Omental fat pad (tissue), 4 donors: ENCODE measurements around the gene STATH. TPM values are rescaled to one million over a fixed set of nuclear protein-coding genes. Genes with fewer than 3 reads are reported as not detected.

ENCODE experiments used
- ATAC-seq: fragments of 150-250 bp; one replicate; pipeline ENCODE4 v1.9.1; 2016; ENCODE audit warnings: mild to moderate bottlenecking, moderate library complexity; ENCODE audit not compliant: low FRiP score
- DNase-seq: peaks from one replicate; pipeline ENCODE4 v3.0.0-alpha.2; 2019; ENCODE audit warnings: low spot score
- CTCF ChIP-seq, 3 donors: fragments of 450-650 bp; IDR thresholded peaks; one replicate each; pipeline ENCODE4 v1.5.1; 2016 to 2017; ENCODE audit warnings: antibody characterized with exemption in 3 of 3, mild to moderate bottlenecking in 3 of 3, moderate library complexity in 2 of 3
- total RNA-seq, 4 donors: library from RNA; depleted of rRNA; stranded (reverse); fragments of >200 nt; gene quantifications; one replicate each; pipeline ENCODE4 v1.1.0, GENCODE V29; 2016

STATH gene
- total RNA-seq, 4 donors from 2014 or later = not detected

- TF ChIP-seq CTCF (IDR thresholded peaks at IDR 0.05) = no peak
- DNase-seq (no peak), ATAC-seq (peak; percentile 57)
These were observed 11.7 kb upstream of the STATH start for GRCh38 chr4:69984030-69984443.

- DNase-seq (no peak), ATAC-seq (no peak)
- no peak for TF ChIP-seq CTCF (IDR thresholded peaks at IDR 0.05)
These were observed 9.1 kb upstream of the STATH start for GRCh38 chr4:69986663-69987062.

GRCh38 chr4:69991016-69991415 is 4.8 kb upstream of the STATH start:
- no peak for TF ChIP-seq CTCF (IDR thresholded peaks at IDR 0.05)
- ATAC-seq (no peak), DNase-seq (no peak)

- no peak for ATAC-seq
- TF ChIP-seq CTCF (IDR thresholded peaks at IDR 0.05) = no peak
- no peak for DNase-seq
These were observed 984 bp upstream of the STATH start for GRCh38 chr4:69994782-69995181.

- DNase-seq (no peak), ATAC-seq (no peak)
- TF ChIP-seq CTCF (IDR thresholded peaks at IDR 0.05) = no peak
These were observed 3.7 kb downstream of the STATH start for GRCh38 chr4:69999420-69999819.

- DNase-seq (no peak), ATAC-seq (no peak)
- TF ChIP-seq CTCF (IDR thresholded peaks at IDR 0.05) = no peak
These were observed 4.9 kb downstream of the STATH start for GRCh38 chr4:70000711-70001110.

GRCh38 chr4:70002507-70002906 is 6.7 kb downstream of the STATH start:
- no peak for DNase-seq
- ATAC-seq = no peak
- no peak for TF ChIP-seq CTCF (IDR thresholded peaks at IDR 0.05)
